GM12873 (cell line): ENCODE measurements around the gene PIK3IP1.

Experiments used
- TF ChIP-seq, protein P1 (sequence below): IDR thresholded peaks from 2 replicates; pipeline ENCODE4 v1.5.1; 2012; ENCODE audit warnings: low read depth, mild to moderate bottlenecking, moderate library complexity, low read length, control low read depth; ENCODE audit not compliant: insufficient read depth; ENCODE audit errors: missing control alignments

The PIK3IP1 gene

DNA sequence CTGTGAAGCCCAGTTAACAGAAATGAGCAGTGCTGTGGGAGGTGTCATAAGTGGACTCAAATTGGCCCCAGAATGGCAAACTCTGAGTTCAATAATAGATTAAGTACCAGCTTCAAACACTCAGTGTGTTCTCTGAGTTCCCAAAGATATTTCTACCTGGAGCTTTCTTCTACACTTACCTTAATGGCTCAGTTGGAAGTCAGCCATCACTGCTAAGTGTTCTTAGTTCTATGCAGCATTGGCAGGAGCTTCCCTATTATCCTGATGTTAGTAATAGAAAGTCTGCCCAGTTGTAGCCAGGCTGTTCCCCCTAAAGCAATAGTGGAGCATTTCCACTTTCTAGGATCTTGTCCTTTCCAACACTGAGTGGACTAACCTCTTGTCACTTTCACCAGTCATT lies 9.7 kb upstream of the PIK3IP1 start:
- TF ChIP-seq, protein P1, sequence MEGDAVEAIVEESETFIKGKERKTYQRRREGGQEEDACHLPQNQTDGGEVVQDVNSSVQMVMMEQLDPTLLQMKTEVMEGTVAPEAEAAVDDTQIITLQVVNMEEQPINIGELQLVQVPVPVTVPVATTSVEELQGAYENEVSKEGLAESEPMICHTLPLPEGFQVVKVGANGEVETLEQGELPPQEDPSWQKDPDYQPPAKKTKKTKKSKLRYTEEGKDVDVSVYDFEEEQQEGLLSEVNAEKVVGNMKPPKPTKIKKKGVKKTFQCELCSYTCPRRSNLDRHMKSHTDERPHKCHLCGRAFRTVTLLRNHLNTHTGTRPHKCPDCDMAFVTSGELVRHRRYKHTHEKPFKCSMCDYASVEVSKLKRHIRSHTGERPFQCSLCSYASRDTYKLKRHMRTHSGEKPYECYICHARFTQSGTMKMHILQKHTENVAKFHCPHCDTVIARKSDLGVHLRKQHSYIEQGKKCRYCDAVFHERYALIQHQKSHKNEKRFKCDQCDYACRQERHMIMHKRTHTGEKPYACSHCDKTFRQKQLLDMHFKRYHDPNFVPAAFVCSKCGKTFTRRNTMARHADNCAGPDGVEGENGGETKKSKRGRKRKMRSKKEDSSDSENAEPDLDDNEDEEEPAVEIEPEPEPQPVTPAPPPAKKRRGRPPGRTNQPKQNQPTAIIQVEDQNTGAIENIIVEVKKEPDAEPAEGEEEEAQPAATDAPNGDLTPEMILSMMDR = no peak

DNA sequence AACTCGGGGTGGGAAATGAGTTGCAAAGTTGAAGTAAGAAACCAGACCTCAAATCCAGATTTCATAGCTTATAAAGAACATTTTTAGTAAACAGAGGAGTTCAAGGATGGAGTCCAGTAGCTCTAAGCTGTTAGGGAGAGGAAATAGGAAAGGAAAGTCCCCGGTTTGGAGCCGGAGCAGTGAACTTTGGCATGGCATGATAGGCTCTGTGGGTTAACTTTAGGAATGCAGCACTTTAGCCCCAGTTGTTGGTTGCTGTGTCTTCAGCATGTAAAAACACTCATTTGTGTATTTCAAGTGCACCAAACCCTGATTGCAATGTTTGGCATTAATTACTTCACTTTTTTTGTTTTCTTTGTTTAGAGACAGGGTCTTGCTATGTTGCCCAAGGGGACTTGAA lies 8.6 kb upstream of the PIK3IP1 start:
- TF ChIP-seq, protein P1 = no peak

DNA sequence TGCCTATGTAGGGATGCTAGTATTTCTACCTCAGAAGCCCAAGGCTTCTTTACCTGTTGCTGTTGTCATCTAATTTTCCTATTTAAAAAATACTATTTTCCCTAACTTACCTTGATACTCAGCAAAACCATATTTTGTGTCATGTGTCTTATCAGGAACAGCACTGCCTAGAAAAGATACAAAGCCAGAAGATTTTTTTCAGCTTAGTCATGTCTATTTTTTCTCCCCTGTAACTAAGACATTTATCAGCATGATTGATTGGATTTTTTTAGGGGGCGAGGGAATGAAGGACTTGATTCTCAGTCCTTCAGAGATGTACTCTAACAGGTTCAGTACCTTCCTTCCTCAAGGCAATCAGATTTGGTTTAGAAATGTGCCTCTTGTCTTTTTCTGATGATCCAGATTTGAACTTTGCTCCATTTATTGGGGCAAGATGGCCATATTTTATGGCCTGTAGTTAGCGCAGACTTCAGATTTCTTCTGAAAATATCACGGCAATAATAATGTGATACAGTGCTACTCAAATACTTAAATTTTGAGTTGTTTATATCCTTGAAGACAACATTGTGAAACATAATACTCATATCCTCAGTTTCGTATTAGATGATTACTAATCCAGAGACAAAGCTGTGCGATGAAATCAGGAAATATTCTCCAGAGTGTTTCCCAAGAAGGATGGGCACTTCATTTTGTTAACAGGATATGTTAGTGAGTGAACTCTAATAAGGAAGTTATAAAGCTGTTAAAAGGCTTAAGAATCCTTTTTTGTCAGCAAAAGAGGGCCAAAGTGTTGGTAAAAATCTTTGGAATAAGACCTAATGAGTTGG lies 3.8 kb upstream of the PIK3IP1 start:
- TF ChIP-seq, protein P1 = no peak

DNA sequence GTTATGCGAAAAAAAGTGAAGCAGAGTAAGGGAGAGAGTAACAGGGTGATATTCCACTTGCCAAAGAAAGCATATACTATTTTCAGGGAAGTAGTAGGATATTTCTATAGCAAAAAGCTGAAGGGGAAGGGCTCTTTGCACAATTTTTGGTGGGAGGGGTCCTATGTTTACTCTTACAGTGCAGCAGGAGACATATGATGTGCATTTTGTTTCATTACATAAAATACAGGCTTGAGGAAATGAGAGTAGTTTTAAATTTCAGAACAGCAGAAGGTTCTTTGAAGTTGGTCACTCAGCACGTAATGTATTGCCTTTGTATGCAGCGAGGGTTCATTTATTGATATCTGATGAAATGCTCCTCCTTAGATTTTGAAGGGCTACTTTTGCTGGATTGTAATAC lies 3.1 kb upstream of the PIK3IP1 start:
- TF ChIP-seq, protein P1 = no peak

DNA sequence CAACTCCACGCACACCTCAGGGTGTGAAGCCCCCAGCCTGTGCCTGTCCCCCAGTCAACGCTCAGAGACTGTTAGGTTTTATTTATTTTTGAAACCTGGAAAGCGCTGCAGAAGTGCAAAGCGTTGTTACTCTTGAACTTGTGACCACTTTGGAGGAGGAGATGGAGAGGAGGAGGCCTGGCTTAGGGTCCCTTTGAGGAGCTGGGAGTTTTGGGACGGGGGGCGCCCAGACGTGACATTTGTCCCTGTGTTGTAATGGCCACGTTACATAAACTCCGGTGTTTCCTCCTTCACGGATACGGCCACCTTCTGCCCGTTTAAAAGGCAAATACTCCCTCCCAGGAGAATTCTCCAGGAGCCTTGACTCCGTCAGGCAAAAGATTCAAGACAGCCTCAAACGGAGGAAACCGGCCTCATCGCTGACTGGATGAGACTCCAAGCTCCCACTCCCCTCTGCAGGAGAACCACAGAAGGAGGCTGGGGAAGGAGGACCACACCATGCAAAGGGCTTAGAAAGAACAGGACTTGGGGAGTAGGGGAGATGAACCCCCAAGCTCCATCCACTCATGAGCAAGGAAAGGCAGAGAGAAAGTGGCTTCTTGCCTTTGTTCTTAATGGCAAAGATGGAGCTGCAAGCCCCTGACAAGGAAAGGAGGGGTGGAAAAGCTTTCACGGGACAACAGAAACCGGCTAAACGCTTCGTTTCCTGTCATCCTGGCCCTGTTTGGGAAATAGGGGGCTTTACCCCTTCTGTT lies 630 bp downstream of the PIK3IP1 start:
- TF ChIP-seq, protein P1 = no peak

DNA sequence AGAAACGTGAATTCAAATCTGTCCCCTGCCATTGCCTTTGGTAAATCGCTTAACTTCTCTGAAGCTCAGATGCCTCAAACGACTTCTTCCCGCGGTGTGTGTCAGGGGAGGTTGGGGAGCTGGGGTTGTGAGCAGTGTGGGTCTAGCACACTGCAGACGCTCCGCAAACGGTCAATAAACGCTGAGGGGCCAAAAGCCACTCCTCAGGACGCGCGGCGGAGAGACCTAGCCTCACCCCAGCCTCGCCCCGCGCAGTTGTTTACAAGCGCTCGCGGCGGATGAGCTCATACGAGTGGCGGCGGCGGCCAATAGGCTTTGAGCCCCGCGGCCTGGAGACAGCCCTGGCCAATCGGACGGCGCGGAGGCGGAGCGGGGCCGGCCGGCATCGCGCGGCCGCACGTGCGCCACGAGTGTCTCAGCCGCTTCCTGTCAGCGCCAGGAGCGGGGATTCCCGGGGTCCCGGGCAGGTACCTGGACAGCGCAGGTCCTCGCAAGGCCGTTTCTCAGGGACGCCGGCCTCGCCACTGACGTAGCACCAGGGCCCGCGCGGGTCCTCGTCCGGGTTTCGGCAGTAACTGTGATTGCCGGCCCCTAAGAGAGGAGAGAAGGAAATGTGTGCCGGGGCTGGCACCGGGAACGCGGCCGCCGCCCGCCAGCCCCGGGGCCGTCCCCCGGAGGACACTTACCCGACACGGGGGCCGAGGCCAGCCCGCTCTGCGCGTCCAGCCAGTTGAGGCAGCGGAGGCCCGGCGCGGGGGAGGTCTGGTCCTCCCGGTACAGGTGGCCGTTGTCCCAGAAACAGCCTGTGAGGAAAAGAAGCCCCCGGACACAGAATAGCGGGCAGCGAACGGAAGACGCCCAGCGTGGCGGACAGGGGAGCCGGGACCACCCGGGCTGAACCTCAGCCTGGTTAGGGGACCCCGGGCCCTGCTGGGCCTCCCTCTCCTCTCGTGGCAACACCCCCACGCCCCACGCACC lies 1.5 kb downstream of the PIK3IP1 start:
- TF ChIP-seq, protein P1 = no peak
